GM10248 (cell line): ENCODE data around the gene FMO1.

ENCODE experiments used
- CTCF ChIA-PET: fragments of 300-600 bp; sonication (Branson Sonifier 250); formaldehyde crosslinking; extraction: SDS; loops from one replicate; lab custom pipeline; 2021; ENCODE audit warnings: antibody characterized with exemption; lab: Yijun Ruan, JAX
- POLR2A ChIA-PET: fragments of 350-650 bp; sonication (Branson Sonifier 250); formaldehyde crosslinking; extraction: SDS; loops from one replicate; lab custom pipeline; 2020; ENCODE audit warnings: antibody characterized with exemption; lab: Yijun Ruan, JAX
- DNase-seq: peaks from one replicate; pipeline ENCODE4 v3.0.0; 2012; ENCODE audit errors: extremely low spot score
- TF ChIP-seq, protein P1 (sequence below): IDR thresholded peaks from 2 replicates; pipeline ENCODE4 v1.5.1; 2012; ENCODE audit warnings: mild to moderate bottlenecking, low read depth; ENCODE audit errors: extremely low read depth, missing control alignments, control extremely low read depth

The FMO1 gene

GRCh38 chr1:171212607-171213351, 35.5 kb upstream of the FMO1 start:
- POLR2A ChIA-PET: no interaction called here
- DNase-seq: no peak
- TF ChIP-seq, protein P1, sequence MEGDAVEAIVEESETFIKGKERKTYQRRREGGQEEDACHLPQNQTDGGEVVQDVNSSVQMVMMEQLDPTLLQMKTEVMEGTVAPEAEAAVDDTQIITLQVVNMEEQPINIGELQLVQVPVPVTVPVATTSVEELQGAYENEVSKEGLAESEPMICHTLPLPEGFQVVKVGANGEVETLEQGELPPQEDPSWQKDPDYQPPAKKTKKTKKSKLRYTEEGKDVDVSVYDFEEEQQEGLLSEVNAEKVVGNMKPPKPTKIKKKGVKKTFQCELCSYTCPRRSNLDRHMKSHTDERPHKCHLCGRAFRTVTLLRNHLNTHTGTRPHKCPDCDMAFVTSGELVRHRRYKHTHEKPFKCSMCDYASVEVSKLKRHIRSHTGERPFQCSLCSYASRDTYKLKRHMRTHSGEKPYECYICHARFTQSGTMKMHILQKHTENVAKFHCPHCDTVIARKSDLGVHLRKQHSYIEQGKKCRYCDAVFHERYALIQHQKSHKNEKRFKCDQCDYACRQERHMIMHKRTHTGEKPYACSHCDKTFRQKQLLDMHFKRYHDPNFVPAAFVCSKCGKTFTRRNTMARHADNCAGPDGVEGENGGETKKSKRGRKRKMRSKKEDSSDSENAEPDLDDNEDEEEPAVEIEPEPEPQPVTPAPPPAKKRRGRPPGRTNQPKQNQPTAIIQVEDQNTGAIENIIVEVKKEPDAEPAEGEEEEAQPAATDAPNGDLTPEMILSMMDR: no peak
- CTCF ChIA-PET: interaction anchor here (1.4 to 3.4 kb wide), 2 partner anchors 14 kb away, joined by 5 to 21 read pairs; no protein-coding TSS in a partner anchor

- POLR2A ChIA-PET: no interaction called here
- TF ChIP-seq, protein P1: no peak
- CTCF ChIA-PET: interaction anchor here (1.4 kb wide), 1 partner anchor 13 kb away, joined by 5 read pairs; no protein-coding TSS in a partner anchor
These were observed 34.5 kb upstream of the FMO1 start for GRCh38 chr1:171213559-171214454.

GRCh38 chr1:171217658-171218443, 30.4 kb upstream of the FMO1 start:
- TF ChIP-seq, protein P1: no peak
- POLR2A ChIA-PET: no interaction called here
- DNase-seq: no peak
- CTCF ChIA-PET: no interaction called here

More at GRCh38 chr1:171213559-171214454, 34.5 kb upstream of the FMO1 start:
- DNase-seq: no peak

GRCh38 chr1:171218661-171219060, 29.6 kb upstream of the FMO1 start:
- CTCF ChIA-PET: no interaction called here
- POLR2A ChIA-PET: no interaction called here
- no peak for DNase-seq

DNA sequence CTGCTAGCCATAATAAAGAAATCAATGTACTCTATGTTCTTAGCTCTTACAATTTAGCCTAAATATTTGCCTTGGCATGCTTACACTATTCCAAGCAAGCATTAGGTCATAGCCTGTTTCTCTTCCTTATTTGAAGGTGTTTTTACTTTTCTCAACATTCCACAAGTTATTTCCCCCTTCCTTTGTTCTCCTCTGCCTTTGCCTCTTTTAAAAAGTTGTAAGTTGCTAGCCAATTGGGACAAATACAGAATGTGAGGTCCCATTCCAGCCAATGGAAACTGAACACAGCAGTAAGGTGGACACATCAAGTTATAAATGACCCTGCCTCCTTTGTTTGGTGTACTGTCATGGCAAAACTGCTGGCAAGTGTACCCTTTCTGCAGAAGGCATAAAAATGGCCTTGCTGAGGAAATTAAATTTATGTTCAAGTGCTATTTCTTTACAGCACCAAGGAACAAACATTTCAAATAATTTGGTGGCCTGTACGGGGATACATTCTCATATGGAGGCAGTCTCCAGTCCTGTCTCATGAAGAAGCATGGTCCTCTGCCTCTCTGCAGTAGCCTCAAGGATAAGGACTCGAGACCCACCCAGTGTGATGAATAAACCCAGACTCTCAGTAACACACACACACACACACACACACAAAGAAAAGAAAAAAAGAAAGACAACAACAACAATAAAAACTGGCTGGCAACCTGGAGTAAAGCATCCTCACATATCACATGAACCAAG, 28.8 kb upstream of the FMO1 start:
- ChIA-PET POLR2A (no interaction called here), CTCF (no interaction called here)
- no peak for DNase-seq
- TF ChIP-seq, protein P1: no peak

More at GRCh38 chr1:171218661-171219060, 29.6 kb upstream of the FMO1 start:
- TF ChIP-seq, protein P1: no peak

DNA sequence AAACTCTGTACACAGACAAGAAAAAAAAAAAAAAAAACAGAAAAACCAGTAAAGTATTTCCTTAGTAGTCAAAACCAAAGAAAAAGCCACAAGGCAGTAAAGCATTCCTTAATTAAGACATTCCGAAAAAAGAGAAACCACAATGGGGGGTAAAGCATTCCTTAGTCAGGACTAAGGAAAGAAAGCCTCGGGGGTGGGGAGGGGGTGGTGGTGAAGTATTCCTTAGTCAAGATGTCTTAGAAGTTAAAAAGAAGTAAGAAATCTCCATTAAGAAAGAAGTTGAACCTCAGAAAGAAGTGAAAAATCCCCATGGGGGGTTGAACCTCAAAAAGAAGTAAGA, 28.2 kb upstream of the FMO1 start:
- TF ChIP-seq, protein P1: no peak
- ChIA-PET CTCF (no interaction called here), POLR2A (no interaction called here)
- DNase-seq: no peak
